HG03097 (cell line): ENCODE results near the gene SLC27A5.
"Not testable (repeated sequence)": the region's sequence is repeated elsewhere in the genome, so short reads cannot be mapped to it uniquely, and the experiment has no call there.

ENCODE experiments used
- ATAC-seq: cut with Tn5 transposase; IDR thresholded peaks from one replicate; pipeline ENCODE4 v1.9.1; 2021; ENCODE audit not compliant: unreplicated experiment, low FRiP score

Gene SLC27A5

DNA sequence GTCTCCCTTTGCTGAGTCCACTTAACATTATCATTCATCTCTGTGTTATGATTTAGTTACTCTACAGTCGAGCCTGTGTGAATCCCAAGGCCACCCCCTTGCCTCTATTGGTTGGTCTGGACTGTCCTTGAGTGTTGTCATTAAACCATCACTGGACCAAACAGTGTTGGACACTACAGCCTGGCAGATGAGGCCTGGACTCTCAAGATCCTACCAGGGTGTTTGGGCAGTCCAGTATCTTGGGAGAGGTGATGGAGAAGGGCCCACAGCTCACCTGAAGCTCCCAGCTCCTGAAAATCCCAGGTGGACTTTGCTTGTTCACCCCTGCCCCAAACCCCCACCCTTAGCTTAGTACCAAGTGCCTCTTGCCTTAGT is 39.3 kb upstream of the SLC27A5 start:
- ATAC-seq, result no peak

DNA sequence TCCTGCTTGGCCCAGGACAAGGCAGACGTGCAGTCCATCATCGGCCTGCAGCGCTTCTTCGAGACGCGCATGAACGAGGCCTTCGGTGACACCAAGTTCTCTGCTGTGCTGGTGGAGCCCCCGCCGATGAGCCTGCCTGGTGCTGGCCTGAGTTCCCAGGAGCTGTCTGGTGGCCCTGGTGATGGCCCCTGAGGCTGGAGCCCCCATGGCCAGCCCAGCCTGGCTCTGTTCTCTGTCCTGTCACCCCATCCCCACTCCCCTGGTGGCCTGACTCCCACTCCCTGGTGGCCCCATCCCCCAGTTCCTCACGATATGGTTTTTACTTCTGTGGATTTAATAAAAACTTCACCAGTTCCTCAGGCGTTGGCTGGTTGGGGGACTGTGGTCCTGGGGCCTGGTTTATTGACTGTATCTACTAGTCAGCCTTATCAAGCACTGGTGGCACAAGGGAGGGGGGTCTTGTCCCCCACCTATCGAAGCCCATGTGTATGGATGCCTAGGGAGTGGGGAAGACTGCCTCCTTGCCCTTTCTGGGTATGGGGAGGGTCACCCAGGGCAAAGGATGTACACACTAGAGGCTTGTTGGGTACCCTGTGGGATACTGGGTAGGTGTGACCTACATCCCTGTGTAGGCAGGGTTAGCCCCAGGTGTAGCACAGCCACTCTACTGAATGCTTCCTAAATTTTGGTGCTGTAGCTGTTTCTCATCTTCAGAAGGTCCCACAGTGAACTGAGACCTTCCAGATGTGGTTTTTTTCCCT is 38.8 kb upstream of the SLC27A5 start:
- no peak for ATAC-seq

DNA sequence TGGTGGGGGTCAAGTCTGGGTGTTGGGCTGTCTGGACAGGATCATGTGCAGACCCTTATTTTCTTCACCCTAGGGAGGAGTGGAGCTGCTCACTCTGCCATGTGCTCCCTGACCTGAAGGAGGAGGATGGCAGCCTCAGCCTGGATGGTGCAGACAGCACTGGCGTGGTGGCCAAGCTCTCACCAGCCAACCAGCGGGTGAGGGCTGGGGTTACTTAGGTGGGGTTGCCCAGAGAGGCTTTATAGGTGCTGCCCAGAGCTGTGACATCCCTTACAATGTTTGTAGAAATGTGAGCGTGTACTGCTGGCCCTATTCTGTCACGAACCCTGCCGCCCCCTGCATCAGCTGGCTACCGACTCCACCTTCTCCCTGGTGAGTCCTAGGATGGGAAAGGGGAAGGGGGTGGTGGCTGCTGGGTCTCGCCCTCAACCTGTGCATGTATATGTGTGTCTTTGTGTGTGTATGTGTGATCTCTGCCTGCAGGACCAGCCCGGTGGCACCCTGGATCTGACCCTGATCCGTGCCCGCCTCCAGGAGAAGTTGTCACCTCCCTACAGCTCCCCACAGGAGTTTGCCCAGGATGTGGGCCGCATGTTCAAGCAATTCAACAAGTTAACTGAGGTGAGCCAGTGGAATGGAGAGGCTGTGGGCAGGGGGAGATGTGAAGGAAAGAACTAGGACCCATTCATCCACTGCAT is 38.0 kb upstream of the SLC27A5 start:
- no peak for ATAC-seq

DNA sequence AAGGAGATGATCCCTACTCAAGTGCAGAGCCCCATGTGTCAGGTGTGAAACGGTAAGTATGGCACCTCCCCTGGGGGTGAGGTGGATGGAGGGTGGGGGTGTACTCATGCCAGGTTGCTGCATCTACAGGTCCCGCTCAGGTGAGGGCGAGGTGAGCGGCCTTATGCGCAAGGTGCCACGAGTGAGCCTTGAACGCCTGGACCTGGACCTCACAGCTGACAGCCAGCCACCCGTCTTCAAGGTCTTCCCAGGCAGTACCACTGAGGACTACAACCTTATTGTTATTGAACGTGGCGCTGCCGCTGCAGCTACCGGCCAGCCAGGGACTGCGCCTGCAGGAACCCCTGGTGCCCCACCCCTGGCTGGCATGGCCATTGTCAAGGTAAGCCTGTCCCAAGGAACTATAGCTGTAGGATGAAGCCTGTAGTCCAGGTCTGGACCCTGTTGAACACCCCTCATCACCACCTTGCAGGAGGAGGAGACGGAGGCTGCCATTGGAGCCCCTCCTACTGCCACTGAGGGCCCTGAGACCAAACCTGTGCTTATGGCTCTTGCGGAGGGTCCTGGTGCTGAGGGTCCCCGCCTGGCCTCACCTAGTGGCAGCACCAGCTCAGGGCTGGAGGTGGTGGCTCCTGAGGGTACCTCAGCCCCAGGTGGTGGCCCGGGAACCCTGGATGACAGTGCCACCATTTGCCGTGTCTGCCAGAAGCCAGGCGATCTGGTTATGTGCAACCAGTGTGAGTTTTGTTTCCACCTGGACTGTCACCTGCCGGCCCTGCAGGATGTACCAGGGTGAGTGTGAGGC is 37.3 kb upstream of the SLC27A5 start:
- no peak for ATAC-seq

DNA sequence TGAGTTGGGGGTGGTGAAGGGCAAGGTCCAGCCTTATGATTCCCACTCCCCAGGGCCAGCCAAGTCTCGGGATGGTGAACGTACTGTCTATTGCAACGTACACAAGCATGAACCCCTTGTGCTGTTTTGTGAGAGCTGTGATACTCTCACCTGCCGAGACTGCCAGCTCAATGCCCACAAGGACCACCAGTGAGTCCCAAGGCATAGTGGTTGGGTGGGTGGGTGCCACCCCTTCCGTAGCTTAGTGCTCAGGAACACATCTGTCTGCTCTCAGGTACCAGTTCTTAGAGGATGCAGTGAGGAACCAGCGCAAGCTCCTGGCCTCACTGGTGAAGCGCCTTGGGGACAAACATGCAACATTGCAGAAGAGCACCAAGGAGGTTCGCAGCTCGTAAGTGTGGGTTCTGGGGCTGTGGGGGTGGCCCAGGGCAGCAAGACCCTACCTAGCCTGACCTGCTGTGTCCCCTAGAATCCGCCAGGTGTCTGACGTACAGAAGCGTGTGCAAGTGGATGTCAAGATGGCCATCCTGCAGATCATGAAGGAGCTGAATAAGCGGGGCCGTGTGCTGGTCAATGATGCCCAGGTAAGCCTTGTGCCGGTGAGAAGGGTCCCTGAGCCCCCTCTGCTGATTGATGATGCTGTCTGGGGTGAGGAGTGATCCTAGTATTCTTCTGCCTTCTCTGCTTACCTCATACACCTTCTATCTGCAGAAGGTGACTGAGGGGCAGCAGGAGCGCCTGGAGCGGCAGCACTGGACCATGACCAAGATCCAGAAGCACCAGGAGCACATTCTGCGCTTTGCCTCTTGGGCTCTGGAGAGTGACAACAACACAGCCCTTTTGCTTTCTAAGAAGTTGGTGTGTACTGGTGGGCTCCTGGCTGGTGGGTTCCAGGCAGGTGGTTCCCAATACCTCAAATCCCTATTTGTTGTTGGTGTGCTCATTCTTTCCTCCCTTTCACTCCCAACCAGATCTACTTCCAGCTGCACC is 35.8 kb upstream of the SLC27A5 start:
- ATAC-seq, result no peak

DNA sequence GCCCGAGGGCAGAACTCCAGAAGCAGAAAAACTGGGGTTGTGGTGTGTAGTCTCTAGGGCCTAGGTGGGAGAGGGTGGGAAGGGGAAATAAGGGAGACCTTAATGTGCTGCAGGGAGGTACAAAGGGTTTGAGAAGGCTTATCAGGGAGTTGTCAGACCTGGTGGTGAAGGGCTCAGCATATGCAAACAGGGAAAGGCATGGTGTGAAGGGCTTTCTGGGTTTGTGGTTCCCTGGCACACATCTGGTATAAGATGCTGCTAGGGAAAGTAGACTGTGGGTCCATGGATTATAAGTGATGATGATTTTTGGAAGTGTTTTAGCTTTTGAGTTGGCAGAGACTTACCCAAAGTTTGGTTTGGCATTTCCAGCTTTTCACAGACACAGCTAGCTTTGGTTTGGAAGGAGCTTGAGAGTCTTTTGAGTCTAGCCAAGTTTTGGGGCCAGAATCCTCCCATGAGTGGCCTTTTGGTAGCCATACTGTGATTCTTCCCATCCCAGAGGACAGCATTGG is 34.3 kb upstream of the SLC27A5 start:
- ATAC-seq, result no peak

DNA sequence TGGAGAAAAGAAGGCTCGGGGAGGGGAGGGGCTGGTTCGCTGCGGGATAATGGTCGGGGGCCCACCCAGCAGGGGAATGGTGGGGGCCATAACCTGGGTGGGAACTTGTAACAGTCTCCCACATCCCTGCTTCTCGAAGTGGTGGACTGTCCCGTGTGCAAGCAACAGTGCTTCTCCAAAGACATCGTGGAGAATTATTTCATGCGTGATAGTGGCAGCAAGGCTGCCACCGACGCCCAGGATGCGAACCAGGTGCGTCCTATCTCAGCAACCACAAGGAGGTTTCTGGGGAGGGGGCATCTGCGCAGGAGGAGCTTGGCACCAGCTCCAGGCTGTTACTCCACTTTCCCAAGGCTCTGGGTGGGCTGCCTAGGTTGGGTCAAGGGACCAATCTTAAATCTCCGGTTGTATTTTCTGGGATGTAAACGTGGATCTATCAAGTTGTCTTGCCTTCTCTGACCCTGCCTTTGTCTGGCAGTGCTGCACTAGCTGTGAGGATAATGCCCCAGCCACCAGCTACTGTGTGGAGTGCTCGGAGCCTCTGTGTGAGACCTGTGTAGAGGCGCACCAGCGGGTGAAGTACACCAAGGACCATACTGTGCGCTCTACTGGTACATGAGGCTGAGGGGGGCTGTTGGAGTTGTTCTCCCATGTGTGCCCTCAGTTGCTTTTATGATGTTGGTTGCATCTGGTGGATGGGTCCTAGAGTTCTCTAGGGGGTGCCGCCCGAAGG is 33.7 kb upstream of the SLC27A5 start:
- ATAC-seq, result no peak

DNA sequence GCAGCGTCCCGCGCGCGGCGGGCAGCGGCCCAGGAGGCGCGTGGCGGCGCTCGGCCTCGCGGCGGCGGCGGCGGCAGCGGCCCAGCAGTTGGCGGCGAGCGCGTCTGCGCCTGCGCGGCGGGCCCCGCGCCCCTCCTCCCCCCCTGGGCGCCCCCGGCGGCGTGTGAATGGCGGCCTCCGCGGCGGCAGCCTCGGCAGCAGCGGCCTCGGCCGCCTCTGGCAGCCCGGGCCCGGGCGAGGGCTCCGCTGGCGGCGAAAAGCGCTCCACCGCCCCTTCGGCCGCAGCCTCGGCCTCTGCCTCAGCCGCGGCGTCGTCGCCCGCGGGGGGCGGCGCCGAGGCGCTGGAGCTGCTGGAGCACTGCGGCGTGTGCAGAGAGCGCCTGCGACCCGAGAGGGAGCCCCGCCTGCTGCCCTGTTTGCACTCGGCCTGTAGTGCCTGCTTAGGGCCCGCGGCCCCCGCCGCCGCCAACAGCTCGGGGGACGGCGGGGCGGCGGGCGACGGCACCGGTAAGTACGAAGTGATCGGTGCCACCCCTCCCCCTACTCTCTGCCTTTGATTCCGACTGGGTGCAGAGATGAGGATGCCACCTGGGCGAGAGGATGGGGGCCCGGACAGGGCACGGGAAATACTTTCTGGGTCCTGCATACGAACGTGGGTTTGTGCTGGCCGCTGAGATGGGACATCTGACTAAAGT is 32.9 kb upstream of the SLC27A5 start:
- peak; percentile 50 for ATAC-seq

DNA sequence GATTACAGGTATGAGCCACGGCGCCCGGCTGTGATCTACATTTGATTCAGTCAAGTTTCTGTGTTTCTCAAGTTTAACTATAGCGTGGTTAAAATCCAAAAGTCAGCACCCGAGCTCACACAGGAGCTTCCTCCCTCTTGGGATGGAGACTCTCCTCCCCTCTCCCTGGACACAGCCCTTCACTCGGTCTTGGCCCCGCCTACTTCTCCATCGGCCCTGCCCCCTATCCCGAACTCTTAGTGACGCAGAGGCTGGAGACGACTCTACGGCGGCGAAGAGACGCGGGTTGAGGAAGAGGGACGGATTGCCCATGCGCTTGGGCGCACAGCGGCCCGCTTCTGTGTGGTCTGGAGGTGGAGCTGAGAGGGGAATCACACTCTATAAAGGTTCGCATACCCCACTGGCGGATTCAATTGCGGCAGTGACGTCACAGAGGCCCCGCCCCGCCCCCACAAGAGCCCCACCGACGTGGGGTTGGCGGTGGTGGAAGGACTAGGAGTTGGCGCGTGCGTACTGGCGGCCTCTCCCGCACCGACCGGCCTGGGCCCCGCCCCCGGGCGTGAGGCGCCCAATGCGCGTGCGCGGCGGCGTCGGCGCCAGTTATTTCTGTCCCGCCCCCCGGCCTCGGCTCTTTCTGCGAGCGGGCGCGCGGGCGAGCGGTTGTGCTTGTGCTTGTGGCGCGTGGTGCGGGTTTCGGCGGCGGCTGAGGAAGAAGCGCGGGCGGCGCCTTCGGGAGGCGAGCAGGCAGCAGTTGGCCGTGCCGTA is 32.2 kb upstream of the SLC27A5 start, which contains the start of gene TRIM28:
Gene TRIM28, plus strand, starts transcription at position 239 of the 765 bp plus-strand sequence. CDS start 694 bp downstream, outside the sequence.
- ATAC-seq, result peak; percentile 78

DNA sequence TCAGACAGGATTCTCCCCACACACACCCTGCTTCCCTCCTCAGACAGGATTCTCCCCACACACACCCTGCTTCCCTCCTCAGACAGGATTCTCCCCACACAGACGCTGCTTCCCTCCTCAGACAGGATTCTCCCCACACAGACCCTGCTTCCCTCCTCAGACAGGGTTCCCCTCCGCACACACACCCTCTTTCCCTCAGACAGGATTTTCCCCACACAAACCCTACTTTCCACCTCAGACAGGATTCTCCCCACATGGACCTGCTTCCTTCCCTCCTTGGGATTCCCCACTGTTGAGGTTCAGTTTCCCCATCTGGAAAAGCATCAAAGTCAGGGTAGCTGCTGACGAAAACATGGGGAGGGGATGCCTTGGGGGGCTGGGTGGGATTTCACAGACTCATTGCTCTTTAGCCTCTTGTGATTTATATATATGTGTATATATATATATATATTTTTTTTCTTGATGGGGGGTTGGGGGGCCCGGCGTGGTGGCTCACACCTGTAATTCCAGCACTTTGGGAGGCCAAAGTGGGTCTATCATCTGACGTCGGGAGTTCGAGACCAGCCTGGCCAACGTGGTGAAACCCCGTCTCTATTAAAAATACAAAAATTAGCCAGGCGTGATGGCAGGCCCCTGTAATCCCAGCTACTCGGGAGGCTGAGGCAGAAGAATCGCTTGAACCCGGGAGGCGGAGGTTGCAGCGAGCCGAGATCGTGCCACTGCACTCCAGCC is 31.0 kb upstream of the SLC27A5 start:
- ATAC-seq, result not testable (repeated sequence)

DNA sequence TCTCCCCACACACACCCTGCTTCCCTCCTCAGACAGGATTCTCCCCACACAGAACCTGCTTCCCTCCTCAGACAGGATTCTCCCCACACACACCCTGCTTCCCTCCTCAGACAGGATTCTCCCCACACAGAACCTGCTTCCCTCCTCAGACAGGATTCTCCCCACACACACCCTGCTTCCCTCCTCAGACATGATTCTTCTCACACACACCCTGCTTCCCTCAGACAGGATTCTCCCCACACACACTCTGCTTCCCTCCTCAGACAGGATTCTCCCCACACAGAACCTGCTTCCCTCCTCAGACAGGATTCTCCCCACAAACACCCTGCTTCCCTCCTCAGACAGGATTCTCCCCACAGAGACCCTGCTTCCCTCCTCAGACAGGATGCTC is 27.4 kb upstream of the SLC27A5 start:
- ATAC-seq, result not testable (repeated sequence)

DNA sequence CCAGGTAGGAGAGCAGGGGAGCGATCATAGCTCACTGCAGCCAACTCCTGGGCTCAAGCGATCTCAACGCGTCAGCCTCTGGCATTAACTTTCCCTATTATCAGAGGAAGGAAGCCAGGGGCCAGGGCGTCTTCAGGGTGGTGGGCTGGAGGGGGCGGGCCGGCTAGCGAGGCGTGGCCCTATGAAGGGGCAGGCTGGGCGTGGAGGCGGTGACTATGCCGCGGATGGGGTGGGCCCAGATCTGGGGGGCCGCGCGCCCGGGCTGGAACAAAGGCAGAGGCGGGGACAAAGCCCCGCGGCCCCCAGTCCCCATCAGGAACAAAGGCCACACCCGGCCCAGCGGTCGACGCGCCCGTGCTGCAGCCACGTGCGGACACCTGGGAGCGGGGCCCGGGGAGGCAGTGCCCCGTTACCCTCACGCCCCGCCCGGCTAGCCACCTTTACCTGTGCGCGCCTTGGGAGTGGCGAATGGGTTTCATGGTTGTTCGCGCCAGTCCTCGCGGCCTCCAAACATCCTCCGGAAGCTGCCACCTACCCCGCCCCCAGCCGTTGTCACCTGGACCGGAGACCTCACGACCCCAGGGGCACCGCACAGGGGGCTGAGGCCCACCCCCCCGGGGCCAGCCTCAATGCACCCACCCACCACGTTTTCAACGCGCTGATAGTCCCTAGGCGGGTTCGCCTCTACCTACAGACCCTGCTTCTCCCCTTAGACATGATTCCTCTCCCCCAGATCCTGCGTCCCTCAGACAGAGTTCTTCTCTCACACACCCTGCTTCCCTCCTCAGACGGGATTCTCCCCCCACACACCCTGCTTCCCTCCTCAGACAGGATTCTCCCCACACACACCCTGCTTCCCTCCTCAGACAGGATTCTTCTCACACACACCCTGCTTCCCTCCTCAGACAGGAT is 26.7 kb upstream of the SLC27A5 start:
- no peak for ATAC-seq

DNA sequence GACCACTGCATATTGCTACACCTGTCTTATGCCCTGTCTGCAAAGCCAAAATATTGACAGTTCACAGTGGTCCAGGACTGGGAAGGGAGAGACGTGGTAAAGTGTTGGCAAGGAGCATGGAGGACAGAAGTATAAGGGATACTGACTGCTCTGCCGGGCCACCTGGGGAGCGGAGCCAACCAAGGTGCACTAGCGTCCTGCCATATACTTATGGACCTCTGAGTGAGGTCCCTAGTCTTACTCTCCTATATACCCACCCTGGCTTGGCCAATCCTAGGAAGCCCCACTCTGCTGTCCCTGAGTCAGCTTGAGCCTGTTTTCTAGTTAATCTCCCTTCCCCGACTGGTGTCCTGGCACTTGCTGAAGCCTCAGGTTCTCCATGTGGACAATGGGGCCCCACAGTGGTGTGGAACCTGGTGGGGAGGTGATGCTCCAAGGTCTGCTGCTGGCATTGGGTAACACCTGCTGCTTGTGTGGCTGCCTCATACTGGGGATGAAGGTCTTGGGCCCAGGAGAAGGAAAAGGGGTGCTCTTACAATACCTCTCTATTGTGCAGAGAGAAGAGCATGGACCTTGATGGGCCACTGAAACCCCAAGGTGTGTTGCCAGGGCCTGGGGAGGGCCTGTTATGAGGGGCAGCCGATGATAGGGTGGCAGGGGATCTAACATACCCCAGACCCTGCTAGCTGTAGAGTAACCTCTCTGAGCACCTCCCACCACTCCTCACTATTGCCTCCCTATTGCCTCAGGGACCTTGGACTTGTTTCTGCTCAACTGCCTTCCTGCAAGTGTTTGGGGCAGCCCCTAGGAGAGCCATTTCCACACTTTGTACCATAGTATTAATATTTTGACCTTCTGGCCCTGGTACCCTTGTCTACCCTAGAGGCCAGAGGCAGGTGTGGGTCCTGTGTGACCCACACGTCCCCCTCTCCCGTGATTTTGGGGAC is 25.3 kb upstream of the SLC27A5 start:
- ATAC-seq, result no peak

DNA sequence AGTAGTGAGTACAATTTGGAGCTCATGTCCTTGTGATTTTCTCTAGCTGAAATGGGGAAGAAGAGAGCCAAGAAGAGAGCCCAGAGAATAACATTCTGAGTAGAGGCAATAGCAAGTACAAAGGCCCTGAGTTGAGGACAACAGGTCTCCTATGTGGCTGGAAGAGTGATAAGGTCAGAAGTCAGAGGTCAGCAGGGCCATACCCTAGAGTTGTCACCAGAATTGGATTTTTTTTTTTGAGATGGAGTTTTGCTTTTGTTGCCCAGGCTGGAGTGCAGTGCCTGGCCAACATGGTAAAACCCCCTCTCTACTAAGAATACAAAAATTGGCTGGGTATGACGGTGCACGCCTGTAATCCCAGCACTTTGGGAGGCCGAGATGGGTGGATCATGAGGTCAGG is 24.1 kb upstream of the SLC27A5 start:
- no peak for ATAC-seq
